HCT116 (cell line): Measurements from ENCODE around the gene MGRN1. TPM values are rescaled to one million over a fixed set of nuclear protein-coding genes. Genes with fewer than 3 reads are reported as not detected.

Source experiments
- ATAC-seq: fragments of 200-7000 bp; cut with Tn5 transposase; 2 replicates; pipeline ENCODE4 v1.9.1; 2020; ENCODE audit warnings: mild to moderate bottlenecking, moderate library complexity
- BruUV-seq: library from RNA; stranded (reverse); fragments of 400-500 nt; replicated peaks from 2 replicates; lab custom pipeline; 2021; lab: Mats Ljungman, UMichigan
- CTCF ChIA-PET: fragments of 300-600 bp; sonication (Branson Sonifier 250); formaldehyde crosslinking; loops from one replicate; lab custom pipeline; 2021; ENCODE audit warnings: antibody characterized with exemption; lab: Charles Lee
- POLR2A ChIA-PET: fragments of 300-600, 350-600 bp; sonication (Branson Sonifier 250); formaldehyde crosslinking; loops from one replicate; lab custom pipeline; 2021; ENCODE audit warnings: antibody characterized with exemption; lab: Charles Lee
- RAD21 ChIA-PET, 2 experiments: fragments of 300-600 bp; sonication (Branson Sonifier 250); formaldehyde crosslinking; loops; one replicate each; lab custom pipeline; 2023; ENCODE audit warnings: low total read pairs in 2 of 2; ENCODE audit not compliant: uncharacterized antibody in 2 of 2, unreplicated experiment in 2 of 2, low non-redundant PET in 1 of 2; lab: Charles Lee
- DNase-seq: peaks from one replicate; pipeline ENCODE4 v3.0.0-alpha.2; 2010; ENCODE audit warnings: low read depth, low spot score
- H2AFZ ChIP-seq: fragments of 200-600 bp; shearing (Covaris generic), sonication (generic); 2 replicates; pipeline ENCODE4 v1.6.1; 2017; ENCODE audit warnings: low read depth, mixed run types, mixed read lengths, antibody characterized with exemption, low read length; ENCODE audit not compliant: poor library complexity, severe bottlenecking
- H3K27ac ChIP-seq: 2 replicates; pipeline ENCODE4 v1.5.1; 2012; ENCODE audit warnings: low read depth, low read length
- H3K27me3 ChIP-seq: fragments of 200-600 bp; sonication (generic); 2 replicates; pipeline ENCODE4 v1.6.1; 2016; ENCODE audit warnings: mixed run types, low read length, mixed read lengths; ENCODE audit not compliant: insufficient read depth
- H3K36me3 ChIP-seq, 2 experiments: fragments of 200-500 bp in 1 of 2; fragments of 200-600 bp in 1 of 2; sonication (Bioruptor generic) in 1 of 2; sonication (generic) in 1 of 2; 2 replicates each; pipeline versions ENCODE4 v1.5.1 to v1.6.1; 2014 to 2016; ENCODE audit warnings: low read length in 2 of 2, inconsistent platforms in 1 of 2, mixed read lengths in 1 of 2, mixed run types in 1 of 2; ENCODE audit not compliant: insufficient read depth in 2 of 2, control insufficient read depth in 1 of 2
- H3K4me1 ChIP-seq, 2 experiments: fragments of 200-600 bp in 1 of 2; sonication (generic) in 1 of 2; 2 replicates each; pipeline versions ENCODE4 v1.5.1 to v1.6.1; 2012 to 2017; ENCODE audit warnings: low read length in 2 of 2, inconsistent platforms in 1 of 2, mild to moderate bottlenecking in 1 of 2, mixed read lengths in 1 of 2, mixed run types in 1 of 2, moderate library complexity in 1 of 2; ENCODE audit not compliant: insufficient read depth in 2 of 2, control insufficient read depth in 1 of 2
- H3K4me2 ChIP-seq: fragments of 200-600 bp; sonication (generic); 2 replicates; pipeline ENCODE4 v1.6.1; 2017; ENCODE audit warnings: mixed run types, low read length, mixed read lengths
- H3K4me3 ChIP-seq, 2 experiments: fragments of 200-600 bp in 1 of 2; sonication (generic) in 1 of 2; replicated peaks in 1 of 2; 2 replicates each; pipeline ENCODE4 v1.5.1; 2011 to 2016; ENCODE audit warnings: low read length in 2 of 2, control low read depth in 1 of 2, low read depth in 1 of 2, mild to moderate bottlenecking in 1 of 2, mixed read lengths in 1 of 2, mixed run types in 1 of 2
- H3K79me2 ChIP-seq: fragments of 200-600 bp; sonication (generic); 2 replicates; pipeline ENCODE4 v1.6.1; 2017; ENCODE audit warnings: mild to moderate bottlenecking, mixed run types, low read length, moderate library complexity, mixed read lengths; ENCODE audit not compliant: insufficient read depth
- H3K9ac ChIP-seq: fragments of 200-600 bp; sonication (generic); 2 replicates; pipeline ENCODE4 v1.6.1; 2016; ENCODE audit warnings: low read length, mixed read lengths
- H3K9me2 ChIP-seq: fragments of 200-600 bp; sonication (generic), shearing (Covaris generic); 2 replicates; pipeline ENCODE4 v1.6.1; 2017; ENCODE audit warnings: mixed run types, mild to moderate bottlenecking, moderate library complexity; ENCODE audit not compliant: insufficient read depth
- H3K9me3 ChIP-seq, 2 experiments: fragments of 200-500 bp in 1 of 2; fragments of 200-600 bp in 1 of 2; sonication (Bioruptor generic) in 1 of 2; sonication (generic) in 1 of 2; 2 replicates each; pipeline ENCODE4 v1.6.1; 2014 to 2017; ENCODE audit warnings: low read length in 2 of 2, mixed read lengths in 2 of 2, inconsistent platforms in 1 of 2, low read depth in 1 of 2, mild to moderate bottlenecking in 1 of 2, mixed run types in 1 of 2, moderate library complexity in 1 of 2; ENCODE audit not compliant: control insufficient read depth in 1 of 2, insufficient read depth in 1 of 2
- H4K20me1 ChIP-seq: fragments of 200-600 bp; sonication (generic), shearing (Covaris generic); 2 replicates; pipeline ENCODE4 v1.6.1; 2017; ENCODE audit warnings: mixed run types, mild to moderate bottlenecking, moderate library complexity; ENCODE audit not compliant: insufficient read depth
- ATF3 ChIP-seq: IDR thresholded peaks from 2 replicates; pipeline ENCODE4 v1.6.1; 2012
- CTCF ChIP-seq, 3 experiments: fragments of 200-600 bp in 1 of 3; sonication (generic) in 1 of 3; IDR thresholded peaks in 2 of 3; conservative IDR thresholded peaks in 1 of 3; 2 replicates each; pipeline ENCODE4 v1.5.1; 2012 to 2017; ENCODE audit warnings: low read depth in 2 of 3, low read length in 2 of 3, antibody characterized with exemption in 1 of 3, borderline replicate concordance in 1 of 3, control low read depth in 1 of 3, mild to moderate bottlenecking in 1 of 3, mixed read lengths in 1 of 3, mixed run types in 1 of 3, moderate library complexity in 1 of 3; ENCODE audit not compliant: insufficient read depth in 1 of 3
- ELF1 ChIP-seq: IDR thresholded peaks from 2 replicates; pipeline ENCODE4 v1.6.1; 2012; ENCODE audit warnings: low read depth, borderline replicate concordance
- EZH2 ChIP-seq: fragments of 200-600 bp; sonication (generic); IDR thresholded peaks from 2 replicates; pipeline ENCODE4 v1.6.1; 2017; ENCODE audit warnings: antibody characterized with exemption, mixed run types
- EZH2phosphoT487 ChIP-seq: fragments of 200-600 bp; IDR thresholded peaks from 2 replicates; pipeline ENCODE4 v1.6.1; 2018; ENCODE audit warnings: antibody characterized with exemption, borderline replicate concordance
- POLR2A ChIP-seq: IDR thresholded peaks from 2 replicates; pipeline ENCODE4 v1.7.0; 2011; ENCODE audit warnings: borderline replicate concordance; ENCODE audit not compliant: insufficient read depth, insufficient read length; ENCODE audit errors: extremely low read depth
- RAD21 ChIP-seq: IDR thresholded peaks from 2 replicates; pipeline ENCODE4 v1.6.1; 2012; ENCODE audit warnings: low read depth, mild to moderate bottlenecking
- SP1 ChIP-seq: IDR thresholded peaks from 2 replicates; pipeline ENCODE4 v1.6.1; 2012; ENCODE audit warnings: low read depth
- TCF7L2 ChIP-seq: IDR thresholded peaks from 2 replicates; pipeline ENCODE4 v1.7.0; 2011; ENCODE audit warnings: borderline replicate concordance, inconsistent platforms; ENCODE audit not compliant: insufficient read depth, insufficient read length; ENCODE audit errors: extremely low read depth
- YY1 ChIP-seq: IDR thresholded peaks from 2 replicates; pipeline ENCODE4 v1.6.1; 2011; ENCODE audit warnings: low read length, low read depth, moderate library complexity, mild to moderate bottlenecking; ENCODE audit not compliant: insufficient replicate concordance; ENCODE audit errors: extremely low read depth
- ZFX ChIP-seq: fragments of 450-650 bp; IDR thresholded peaks from 2 replicates; pipeline ENCODE4 v1.6.1; 2017
- ZNF274 ChIP-seq: fragments of 200-500 bp; sonication (Bioruptor generic); IDR thresholded peaks from 2 replicates; pipeline ENCODE4 v1.6.1; 2014; ENCODE audit warnings: mild to moderate bottlenecking, low read depth, low read length, inconsistent platforms
- intact Hi-C: fragments of 100-400 bp; cut with micrococcal nuclease; formaldehyde crosslinking; loops from 2 replicates; pipeline ENCODE4 v1.10.0; 2022
- total RNA-seq: library from RNA; stranded (reverse); gene quantifications from one replicate; pipeline ENCODE4 v1.2.1, GENCODE V29; 2021; ENCODE audit not compliant: unreplicated experiment

The MGRN1 gene
- total RNA-seq, 1 experiment from 2014 or later, result 50.6 TPM

- ChIA-PET POLR2A (no interaction called here), RAD21 (no interaction called here), CTCF (no interaction called here)
- Histone ChIP-seq H3K79me2 (no peaks in the 10 kb centered on the region), H3K9me3 (no peaks in the 10 kb centered on the region), H4K20me1 (no peaks in the 10 kb centered on the region), H3K27ac (no peak overlapping the region), H3K9me2 (no peaks in the 10 kb centered on the region), H3K4me1 (no peaks in the 10 kb centered on the region), H3K4me2 (no peak overlapping the region), H2AFZ (no peak overlapping the region), H3K4me3 (no peak overlapping the region), H3K9ac (no peak overlapping the region), H3K36me3 (no peaks in the 10 kb centered on the region), H3K27me3 (no peaks in the 10 kb centered on the region)
- TF ChIP-seq EZH2 (no peak), SP1 (no peak), ATF3 (no peak), EZH2phosphoT487 (no peak), ZNF274 (no peak), ZFX (no peak), ELF1 (no peak), POLR2A (no peak), TCF7L2 (no peak), RAD21 (no peak), YY1 (no peak), CTCF (IDR thresholded peaks at IDR 0.05 in 2 of 3, conservative IDR thresholded peaks at IDR 0.05 in 1 of 3; ENCODE audit: borderline replicate concordance in 1 of 3, insufficient read depth in 1 of 3, low read depth in 2 of 3, low read length in 2 of 3) (no peak)
- DNase-seq, result no peak
- no TSS peak for BruUV-seq
- no peak for ATAC-seq
- intact Hi-C loops, result no loop called here
Measured at GRCh38 chr16:4601036-4601863, 23.4 kb upstream of the MGRN1 start.
